GM13976 (cell line): ENCODE data around the gene EPB42.

ENCODE experiments used
- DNase-seq: peaks from one replicate; pipeline ENCODE4 v3.0.0; 2012; ENCODE audit warnings: low spot score
- CTCF ChIP-seq: IDR thresholded peaks from 2 replicates; pipeline ENCODE4 v1.5.1; 2012; ENCODE audit warnings: borderline replicate concordance, mild to moderate bottlenecking; ENCODE audit not compliant: insufficient read depth; ENCODE audit errors: extremely low read depth, missing control alignments, control extremely low read depth
- in situ Hi-C: fragments of 300-500 bp; cut with MboI; formaldehyde crosslinking; loops from one replicate; pipeline ENCODE4 v1.12.0; 2022; ENCODE audit warnings: low sequenced_read_pairs, mixed read lengths, inconsistent platforms; ENCODE audit not compliant: unreplicated experiment

Gene EPB42

GRCh38 chr15:43221422-43221821 lies 604 bp upstream of the EPB42 start:
- no peak for DNase-seq
- in situ Hi-C loops, result no loop called here
- no peak for TF ChIP-seq CTCF

GRCh38 chr15:43219929-43220928 lies 589 bp downstream of the EPB42 start:
- no peak for DNase-seq
- no peak for TF ChIP-seq CTCF
- in situ Hi-C loops, result no loop called here

- TF ChIP-seq CTCF, result no peak
- in situ Hi-C loops, result no loop called here
- DNase-seq, result no peak
Measured at GRCh38 chr15:43218908-43219706, 1.7 kb downstream of the EPB42 start.

- TF ChIP-seq CTCF, result no peak
- DNase-seq, result no peak
- in situ Hi-C loops, result no loop called here
Measured at GRCh38 chr15:43215961-43216360, 4.9 kb downstream of the EPB42 start.

- no peak for TF ChIP-seq CTCF
- no peak for DNase-seq
- in situ Hi-C loops, result no loop called here
Measured at GRCh38 chr15:43214592-43215295, 6.1 kb downstream of the EPB42 start.

GRCh38 chr15:43214169-43214568 lies 6.6 kb downstream of the EPB42 start:
- DNase-seq, result no peak
- TF ChIP-seq CTCF, result no peak
- in situ Hi-C loops, result no loop called here
